LNCAP (cell line): ENCODE results near the gene SDHC.

Experiments used
- TF ChIP-seq, protein P1 (sequence below): fragments of 450-650 bp; IDR thresholded peaks from 2 replicates; pipeline ENCODE4 v1.5.1; 2017; ENCODE audit warnings: mild to moderate bottlenecking

Gene SDHC

DNA sequence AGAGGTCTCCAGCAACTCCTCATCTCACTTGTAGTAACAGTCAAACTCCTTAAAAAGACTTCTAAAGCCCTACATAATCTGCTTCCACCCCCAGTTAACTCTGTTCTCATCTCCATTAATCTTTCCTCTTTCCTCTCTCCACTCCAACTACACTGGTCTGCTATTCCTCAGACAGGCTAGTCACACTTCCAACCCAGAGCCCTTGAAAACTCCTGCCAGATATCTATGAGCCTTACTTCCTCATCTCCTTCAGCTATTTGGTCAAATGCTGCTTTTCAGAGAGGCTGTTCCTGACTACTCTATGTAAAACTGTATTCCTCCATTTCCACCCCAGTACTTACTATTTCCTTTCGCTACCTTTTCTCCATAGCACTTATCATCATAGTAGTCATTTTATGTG lies 31.2 kb upstream of the SDHC start:
- TF ChIP-seq, protein P1, sequence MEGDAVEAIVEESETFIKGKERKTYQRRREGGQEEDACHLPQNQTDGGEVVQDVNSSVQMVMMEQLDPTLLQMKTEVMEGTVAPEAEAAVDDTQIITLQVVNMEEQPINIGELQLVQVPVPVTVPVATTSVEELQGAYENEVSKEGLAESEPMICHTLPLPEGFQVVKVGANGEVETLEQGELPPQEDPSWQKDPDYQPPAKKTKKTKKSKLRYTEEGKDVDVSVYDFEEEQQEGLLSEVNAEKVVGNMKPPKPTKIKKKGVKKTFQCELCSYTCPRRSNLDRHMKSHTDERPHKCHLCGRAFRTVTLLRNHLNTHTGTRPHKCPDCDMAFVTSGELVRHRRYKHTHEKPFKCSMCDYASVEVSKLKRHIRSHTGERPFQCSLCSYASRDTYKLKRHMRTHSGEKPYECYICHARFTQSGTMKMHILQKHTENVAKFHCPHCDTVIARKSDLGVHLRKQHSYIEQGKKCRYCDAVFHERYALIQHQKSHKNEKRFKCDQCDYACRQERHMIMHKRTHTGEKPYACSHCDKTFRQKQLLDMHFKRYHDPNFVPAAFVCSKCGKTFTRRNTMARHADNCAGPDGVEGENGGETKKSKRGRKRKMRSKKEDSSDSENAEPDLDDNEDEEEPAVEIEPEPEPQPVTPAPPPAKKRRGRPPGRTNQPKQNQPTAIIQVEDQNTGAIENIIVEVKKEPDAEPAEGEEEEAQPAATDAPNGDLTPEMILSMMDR: no peak

DNA sequence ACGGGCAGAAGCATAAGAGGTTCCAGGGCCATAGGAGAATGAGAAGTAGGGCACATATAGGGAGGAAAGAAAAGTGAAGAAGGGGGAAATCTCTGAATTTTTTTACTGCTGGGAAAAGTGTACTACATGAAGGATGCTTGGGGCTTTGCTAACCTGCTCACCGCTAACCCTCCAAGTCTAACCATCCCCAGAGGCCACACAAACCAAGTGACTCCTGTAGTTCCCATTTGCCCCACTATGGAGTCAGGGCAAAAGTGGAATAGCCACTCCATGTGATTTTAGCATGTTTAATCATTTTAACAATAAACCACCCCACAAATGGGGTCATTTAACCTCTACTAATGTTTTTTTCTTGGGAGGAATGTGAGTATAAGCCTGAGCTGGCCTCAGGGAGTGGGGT lies 29.1 kb upstream of the SDHC start:
- TF ChIP-seq, protein P1: no peak

DNA sequence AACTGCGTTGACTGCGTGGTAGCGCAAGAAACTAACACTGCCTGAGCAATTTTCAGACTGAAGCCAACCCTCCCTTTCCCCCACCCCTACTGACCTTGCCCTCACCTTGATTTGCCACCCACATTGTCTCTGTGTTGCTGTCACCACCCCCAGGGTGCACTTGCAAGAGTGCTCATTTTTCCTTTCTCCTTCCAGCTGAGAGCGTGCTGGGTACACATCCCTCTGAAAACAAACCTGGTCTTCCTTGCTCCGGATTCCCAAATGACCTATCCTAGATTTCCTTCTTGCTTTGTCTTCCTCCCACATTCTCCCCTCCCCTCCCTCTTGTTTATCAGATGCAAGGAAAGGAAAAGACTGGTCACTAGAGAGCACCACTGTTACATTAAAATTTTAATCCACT lies 28.7 kb upstream of the SDHC start:
- TF ChIP-seq, protein P1: no peak

DNA sequence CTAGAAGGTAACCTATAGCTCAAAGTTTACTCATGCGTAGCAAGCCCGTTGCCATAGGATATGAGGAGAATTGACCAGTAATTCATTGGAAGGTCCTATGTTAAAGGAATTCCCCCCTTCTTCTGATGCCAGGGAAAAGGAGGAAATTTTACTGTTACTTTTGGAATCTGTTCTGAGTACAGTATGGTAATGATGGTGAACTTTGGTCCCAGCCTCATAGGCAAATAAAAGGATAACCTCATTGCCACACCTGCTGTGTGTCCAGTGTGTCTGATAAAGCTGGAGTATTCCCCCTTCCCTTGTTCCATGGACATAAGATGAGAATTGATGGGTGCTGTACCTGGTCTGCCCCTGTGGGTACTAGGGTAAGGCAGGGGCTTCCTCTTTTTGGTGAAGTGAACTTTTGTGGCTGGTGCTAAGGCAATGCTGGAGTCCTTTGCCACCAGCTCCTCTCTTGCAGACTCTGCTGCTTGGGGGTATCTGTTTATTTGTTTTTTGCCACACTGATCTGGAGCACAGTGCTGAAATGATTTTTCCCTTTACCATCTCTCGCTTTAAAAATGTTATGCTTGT lies 26.6 kb upstream of the SDHC start:
- TF ChIP-seq, protein P1: no peak

DNA sequence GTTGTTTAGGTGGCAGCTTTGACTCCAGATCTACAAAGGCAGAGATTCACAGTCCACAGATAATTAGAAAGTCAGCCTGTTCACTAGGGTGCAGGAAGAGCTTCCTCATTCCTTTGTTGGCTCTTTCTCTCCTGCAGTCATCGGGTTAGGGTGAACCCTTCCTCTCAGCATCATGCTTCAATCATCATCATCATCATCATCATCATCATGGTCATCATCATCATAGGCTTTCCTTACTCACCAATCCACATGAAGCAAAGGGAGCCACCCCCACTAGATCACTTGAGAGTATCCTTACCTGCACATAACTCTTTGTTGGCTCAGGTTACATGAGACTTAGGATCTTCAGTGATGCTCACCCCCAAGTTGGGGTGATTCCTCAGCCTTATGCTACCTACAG lies 23.4 kb upstream of the SDHC start:
- TF ChIP-seq, protein P1: no peak

DNA sequence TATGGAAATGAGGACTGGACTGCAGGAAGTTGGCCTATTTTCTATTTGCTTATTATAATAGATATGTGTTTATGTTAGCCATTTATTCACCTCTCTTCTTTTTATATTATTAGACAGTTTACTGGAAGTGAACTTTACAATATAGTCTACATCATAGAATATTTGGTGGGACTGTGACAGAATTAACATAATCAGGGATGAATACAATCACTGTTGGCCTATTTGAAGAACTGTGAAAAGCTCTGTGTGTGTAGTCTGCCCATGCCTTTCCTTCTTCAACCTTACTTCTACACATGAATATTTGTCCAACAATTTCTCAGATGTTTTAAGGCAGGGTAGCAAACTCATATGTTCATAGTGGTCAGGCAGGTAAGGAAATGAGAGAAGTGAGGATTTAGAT lies 16.8 kb upstream of the SDHC start:
- TF ChIP-seq, protein P1: no peak

DNA sequence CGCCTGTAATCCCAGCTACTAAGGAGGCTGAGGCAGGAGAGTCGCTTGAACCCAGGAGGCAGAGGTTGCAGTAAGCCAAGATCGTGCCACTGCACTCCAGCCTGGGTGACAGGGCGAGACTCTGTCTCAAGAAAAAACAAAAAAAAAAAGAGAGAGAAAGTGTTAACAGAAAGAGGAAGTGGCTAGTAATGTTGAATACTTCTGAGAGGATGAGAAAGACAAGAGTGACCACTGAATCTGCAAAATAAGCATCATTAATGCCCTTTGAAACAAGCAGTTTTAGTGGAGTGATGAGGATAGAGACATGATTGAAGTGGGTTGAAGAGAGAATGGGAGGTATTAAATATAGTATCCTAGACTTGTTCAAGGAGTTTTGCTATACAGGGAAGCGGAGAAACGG lies 16.1 kb upstream of the SDHC start:
- TF ChIP-seq, protein P1: no peak

DNA sequence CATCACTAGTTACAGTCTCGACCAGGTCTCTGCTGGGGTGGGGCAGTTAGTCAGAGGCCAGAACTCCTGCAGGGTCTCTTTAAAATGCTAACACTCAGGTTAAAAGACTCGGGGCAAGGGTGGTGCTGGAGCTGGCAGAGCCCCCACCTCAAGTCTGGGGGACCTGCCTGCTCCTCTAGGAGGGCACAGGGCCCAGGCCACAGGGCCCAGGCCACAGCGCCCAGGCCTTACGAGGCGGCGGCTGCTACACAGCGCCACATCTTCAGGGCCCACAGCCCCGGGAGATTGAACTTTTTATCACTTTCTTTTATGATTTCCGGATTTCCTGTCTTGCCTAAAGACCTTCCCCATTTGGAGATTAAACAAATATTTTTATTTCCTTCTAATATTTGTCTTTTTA lies 14.8 kb upstream of the SDHC start:
- TF ChIP-seq, protein P1: no peak
